ENCODE measurements around the gene USP17L25.
"Not testable (repeated sequence)": the region's sequence is repeated elsewhere in the genome, so short reads cannot be mapped to it uniquely, and the experiment has no call there.

Gene USP17L25, protein sequence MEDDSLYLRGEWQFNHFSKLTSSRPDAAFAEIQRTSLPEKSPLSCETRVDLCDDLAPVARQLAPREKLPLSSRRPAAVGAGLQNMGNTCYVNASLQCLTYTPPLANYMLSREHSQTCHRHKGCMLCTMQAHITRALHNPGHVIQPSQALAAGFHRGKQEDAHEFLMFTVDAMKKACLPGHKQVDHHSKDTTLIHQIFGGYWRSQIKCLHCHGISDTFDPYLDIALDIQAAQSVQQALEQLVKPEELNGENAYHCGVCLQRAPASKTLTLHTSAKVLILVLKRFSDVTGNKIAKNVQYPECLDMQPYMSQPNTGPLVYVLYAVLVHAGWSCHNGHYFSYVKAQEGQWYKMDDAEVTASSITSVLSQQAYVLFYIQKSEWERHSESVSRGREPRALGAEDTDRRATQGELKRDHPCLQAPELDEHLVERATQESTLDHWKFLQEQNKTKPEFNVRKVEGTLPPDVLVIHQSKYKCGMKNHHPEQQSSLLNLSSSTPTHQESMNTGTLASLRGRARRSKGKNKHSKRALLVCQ

GRCh38 chr4:9329611-9330010 is at the start of gene USP17L25:
USP17L25 (plus strand) TSS chr4:9329911; CDS start chr4:9329911, 0 bp downstream.
- not testable (repeated sequence) for DNase-seq (ENCODE audit: low spot score); H3K4me3 ChIP-seq; H3K27ac ChIP-seq

GRCh38 chr4:9324191-9324590 is 5.5 kb upstream of the USP17L25 start:
- not testable (repeated sequence) for H3K27ac ChIP-seq; H3K4me3 ChIP-seq; DNase-seq (ENCODE audit: low spot score)

DNA sequence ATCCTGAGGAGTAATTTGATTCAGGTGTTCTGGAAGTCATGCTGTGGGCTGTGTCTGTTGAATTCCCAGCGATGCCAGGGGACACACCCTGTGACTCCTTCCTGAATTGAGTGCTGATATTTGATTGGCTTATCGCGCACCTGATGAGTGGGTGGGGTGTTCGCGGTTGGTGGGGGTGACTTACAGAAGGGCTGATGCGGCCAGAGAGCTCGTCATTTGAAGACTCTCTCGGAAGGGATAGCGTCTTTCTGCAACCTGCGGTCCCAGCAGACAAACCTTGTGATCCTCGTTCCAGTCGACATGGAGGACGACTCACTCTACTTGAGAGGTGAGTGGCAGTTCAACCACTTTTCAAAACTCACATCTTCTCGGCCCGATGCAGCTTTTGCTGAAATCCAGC is 4.8 kb upstream of the USP17L25 start, which contains the start of gene USP17L24:
USP17L24 (plus strand) TSS at position 301 of the 400 bp plus-strand sequence; CDS start at position 301, 0 bp downstream.
- not testable (repeated sequence) for DNase-seq (ENCODE audit: low spot score); H3K27ac ChIP-seq; H3K4me3 ChIP-seq

- H3K4me3 ChIP-seq; H3K27ac ChIP-seq; DNase-seq (ENCODE audit: low spot score): not testable (repeated sequence)
These were observed 4.6 kb downstream of the USP17L25 start, which contains the start of gene USP17L26 for GRCh38 chr4:9334358-9334757. USP17L26 (plus strand) TSS chr4:9334658; CDS start chr4:9334658, 0 bp downstream.

DNA sequence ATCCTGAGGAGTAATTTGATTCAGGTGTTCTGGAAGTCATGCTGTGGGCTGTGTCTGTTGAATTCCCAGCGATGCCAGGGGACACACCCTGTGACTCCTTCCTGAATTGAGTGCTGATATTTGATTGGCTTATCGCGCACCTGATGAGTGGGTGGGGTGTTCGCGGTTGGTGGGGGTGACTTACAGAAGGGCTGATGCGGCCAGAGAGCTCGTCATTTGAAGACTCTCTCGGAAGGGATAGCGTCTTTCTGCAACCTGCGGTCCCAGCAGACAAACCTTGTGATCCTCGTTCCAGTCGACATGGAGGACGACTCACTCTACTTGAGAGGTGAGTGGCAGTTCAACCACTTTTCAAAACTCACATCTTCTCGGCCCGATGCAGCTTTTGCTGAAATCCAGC is 9.4 kb downstream of the USP17L25 start, which contains the start of gene USP17L5:
USP17L5 (plus strand) TSS at position 301 of the 400 bp plus-strand sequence; CDS start at position 301, 0 bp downstream.
- not testable (repeated sequence) for DNase-seq (ENCODE audit: low spot score); H3K27ac ChIP-seq; H3K4me3 ChIP-seq

GRCh38 chr4:9343848-9344247 is 14.1 kb downstream of the USP17L25 start, which contains the start of gene USP17L27:
USP17L27 (plus strand) TSS chr4:9344148; CDS start chr4:9344148, 0 bp downstream.
- not testable (repeated sequence) for DNase-seq (ENCODE audit: low spot score); H3K27ac ChIP-seq; H3K4me3 ChIP-seq

DNA sequence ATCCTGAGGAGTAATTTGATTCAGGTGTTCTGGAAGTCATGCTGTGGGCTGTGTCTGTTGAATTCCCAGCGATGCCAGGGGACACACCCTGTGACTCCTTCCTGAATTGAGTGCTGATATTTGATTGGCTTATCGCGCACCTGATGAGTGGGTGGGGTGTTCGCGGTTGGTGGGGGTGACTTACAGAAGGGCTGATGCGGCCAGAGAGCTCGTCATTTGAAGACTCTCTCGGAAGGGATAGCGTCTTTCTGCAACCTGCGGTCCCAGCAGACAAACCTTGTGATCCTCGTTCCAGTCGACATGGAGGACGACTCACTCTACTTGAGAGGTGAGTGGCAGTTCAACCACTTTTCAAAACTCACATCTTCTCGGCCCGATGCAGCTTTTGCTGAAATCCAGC is 18.9 kb downstream of the USP17L25 start, which contains the start of gene USP17L28:
USP17L28 (plus strand) TSS at position 301 of the 400 bp plus-strand sequence; CDS start at position 301, 0 bp downstream.
- H3K4me3 ChIP-seq; DNase-seq (ENCODE audit: low spot score); H3K27ac ChIP-seq: not testable (repeated sequence)

- H3K27ac ChIP-seq; DNase-seq (ENCODE audit: low spot score); H3K4me3 ChIP-seq: not testable (repeated sequence)
These were observed 21.2 kb downstream of the USP17L25 start for GRCh38 chr4:9350866-9351265.

DNA sequence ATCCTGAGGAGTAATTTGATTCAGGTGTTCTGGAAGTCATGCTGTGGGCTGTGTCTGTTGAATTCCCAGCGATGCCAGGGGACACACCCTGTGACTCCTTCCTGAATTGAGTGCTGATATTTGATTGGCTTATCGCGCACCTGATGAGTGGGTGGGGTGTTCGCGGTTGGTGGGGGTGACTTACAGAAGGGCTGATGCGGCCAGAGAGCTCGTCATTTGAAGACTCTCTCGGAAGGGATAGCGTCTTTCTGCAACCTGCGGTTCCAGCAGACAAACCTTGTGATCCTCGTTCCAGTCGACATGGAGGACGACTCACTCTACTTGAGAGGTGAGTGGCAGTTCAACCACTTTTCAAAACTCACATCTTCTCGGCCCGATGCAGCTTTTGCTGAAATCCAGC is 23.6 kb downstream of the USP17L25 start, which contains the start of gene USP17L29:
USP17L29 (plus strand) TSS at position 301 of the 400 bp plus-strand sequence; CDS start at position 301, 0 bp downstream.
- H3K27ac ChIP-seq; H3K4me3 ChIP-seq; DNase-seq (ENCODE audit: low spot score): not testable (repeated sequence)

GRCh38 chr4:9362829-9363228 is 33.1 kb downstream of the USP17L25 start, which contains the start of gene USP17L30:
USP17L30 (plus strand) TSS chr4:9363129; CDS start chr4:9363129, 0 bp downstream.
- not testable (repeated sequence) for H3K27ac ChIP-seq; DNase-seq (ENCODE audit: low spot score); H3K4me3 ChIP-seq

GRCh38 chr4:9379881-9380280 is 50.2 kb downstream of the USP17L25 start:
- DNase-seq (ENCODE audit: low spot score); H3K27ac ChIP-seq; H3K4me3 ChIP-seq: not testable (repeated sequence)

Data from coronary artery (tissue), 2 donors.